Liver (tissue), 3 donors: Measurements from ENCODE around the gene DGKE.

Source experiments
- TAF1 ChIP-seq: conservative IDR thresholded peaks from 2 replicates; pipeline ENCODE4 v1.6.1; 2016; ENCODE audit warnings: antibody characterized with exemption, mild to moderate bottlenecking
- TF ChIP-seq, protein P1 (sequence below): fragments of 150-350 bp; IDR thresholded peaks from 2 replicates; pipeline ENCODE4 v1.5.1; 2017; ENCODE audit warnings: improper control_type of control experiment, low read depth, low read length; ENCODE audit not compliant: missing input control
- donor health status: healthy.
- donor health status: healthy.

DNA sequence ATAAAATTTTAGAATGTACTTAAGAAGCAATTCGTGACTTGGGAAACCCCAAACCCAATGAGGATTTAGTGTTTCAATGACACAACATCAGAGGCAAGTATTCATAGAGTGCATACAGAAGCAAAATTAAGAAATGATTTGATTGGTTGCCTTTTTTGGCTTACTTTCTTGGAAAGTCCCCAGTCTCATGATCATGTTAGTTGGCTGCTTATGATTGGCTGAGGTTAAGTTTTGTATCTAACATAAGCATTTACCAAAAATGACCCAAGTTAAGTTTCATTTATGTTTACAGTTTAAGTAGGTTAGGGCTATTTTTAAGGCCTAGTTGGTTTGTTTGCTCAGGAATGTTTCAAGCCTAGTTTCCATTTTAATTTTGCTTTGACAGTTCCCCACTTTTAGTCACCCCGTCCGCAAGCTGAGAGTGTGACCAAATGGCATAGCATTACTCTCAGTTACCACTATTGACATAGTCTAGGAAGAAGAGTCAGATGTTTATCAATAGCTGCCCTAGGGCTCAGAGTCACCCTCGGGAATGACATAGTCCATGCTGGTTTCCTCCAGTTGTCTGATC is 36.2 kb downstream of the DGKE start:
- no peak for TF ChIP-seq TAF1
- TF ChIP-seq, protein P1, sequence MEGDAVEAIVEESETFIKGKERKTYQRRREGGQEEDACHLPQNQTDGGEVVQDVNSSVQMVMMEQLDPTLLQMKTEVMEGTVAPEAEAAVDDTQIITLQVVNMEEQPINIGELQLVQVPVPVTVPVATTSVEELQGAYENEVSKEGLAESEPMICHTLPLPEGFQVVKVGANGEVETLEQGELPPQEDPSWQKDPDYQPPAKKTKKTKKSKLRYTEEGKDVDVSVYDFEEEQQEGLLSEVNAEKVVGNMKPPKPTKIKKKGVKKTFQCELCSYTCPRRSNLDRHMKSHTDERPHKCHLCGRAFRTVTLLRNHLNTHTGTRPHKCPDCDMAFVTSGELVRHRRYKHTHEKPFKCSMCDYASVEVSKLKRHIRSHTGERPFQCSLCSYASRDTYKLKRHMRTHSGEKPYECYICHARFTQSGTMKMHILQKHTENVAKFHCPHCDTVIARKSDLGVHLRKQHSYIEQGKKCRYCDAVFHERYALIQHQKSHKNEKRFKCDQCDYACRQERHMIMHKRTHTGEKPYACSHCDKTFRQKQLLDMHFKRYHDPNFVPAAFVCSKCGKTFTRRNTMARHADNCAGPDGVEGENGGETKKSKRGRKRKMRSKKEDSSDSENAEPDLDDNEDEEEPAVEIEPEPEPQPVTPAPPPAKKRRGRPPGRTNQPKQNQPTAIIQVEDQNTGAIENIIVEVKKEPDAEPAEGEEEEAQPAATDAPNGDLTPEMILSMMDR, result no peak
